ENCODE data around the gene FBXO24.
A peak's percentile ranks its signal among the peaks of the same experiment; 100 is the strongest.

FBXO24 gene

GRCh38 chr7:100591596-100591995 is 5.5 kb downstream of the FBXO24 start:
- DNase-seq (ENCODE audit: low read depth), result no peak

- no peak for DNase-seq (ENCODE audit: low read depth)
These were observed 9.1 kb downstream of the FBXO24 start for GRCh38 chr7:100595188-100595587.

GRCh38 chr7:100598425-100598824 is 12.3 kb downstream of the FBXO24 start:
- peak; percentile 40 for DNase-seq (ENCODE audit: low read depth)

GRCh38 chr7:100599911-100600729 is 14.0 kb downstream of the FBXO24 start:
- DNase-seq (ENCODE audit: low read depth), result no peak

GRCh38 chr7:100600730-100601038 is 14.6 kb downstream of the FBXO24 start:
- DNase-seq (ENCODE audit: low read depth), result no peak

GRCh38 chr7:100602889-100603725 is 17.0 kb downstream of the FBXO24 start:
- DNase-seq (ENCODE audit: low read depth), result peak; percentile 73

- DNase-seq (ENCODE audit: low read depth), result peak; percentile 60
These were observed 17.5 kb downstream of the FBXO24 start for GRCh38 chr7:100603726-100604027.

GRCh38 chr7:100604028-100604975 is 18.2 kb downstream of the FBXO24 start:
- peak; percentile 87 for DNase-seq (ENCODE audit: low read depth)

- DNase-seq (ENCODE audit: low read depth), result no peak
These were observed 19.1 kb downstream of the FBXO24 start for GRCh38 chr7:100604976-100605911.

- no peak for DNase-seq (ENCODE audit: low read depth)
These were observed 20.2 kb downstream of the FBXO24 start for GRCh38 chr7:100606313-100606712.

- DNase-seq (ENCODE audit: low read depth), result peak; percentile 70
These were observed 21.0 kb downstream of the FBXO24 start for GRCh38 chr7:100607111-100607510.

- no peak for DNase-seq (ENCODE audit: low read depth)
These were observed 23.8 kb downstream of the FBXO24 start for GRCh38 chr7:100609958-100610357.

GRCh38 chr7:100611983-100612729 is 26.0 kb downstream of the FBXO24 start, which contains the start of gene MOSPD3:
MOSPD3 (plus strand) TSS chr7:100612540; CDS start chr7:100612792, 252 bp downstream.
- peak; percentile 99 for DNase-seq (ENCODE audit: low read depth)

GRCh38 chr7:100612730-100613390 is 26.7 kb downstream of the FBXO24 start:
- peak; percentile 15 for DNase-seq (ENCODE audit: low read depth)

- DNase-seq (ENCODE audit: low read depth), result no peak
These were observed 27.5 kb downstream of the FBXO24 start for GRCh38 chr7:100613412-100614175.

- peak; percentile 38 for DNase-seq (ENCODE audit: low read depth)
These were observed 28.3 kb downstream of the FBXO24 start for GRCh38 chr7:100614308-100614861.

GRCh38 chr7:100620239-100620638 is 34.1 kb downstream of the FBXO24 start:
- DNase-seq (ENCODE audit: low read depth), result no peak

- no peak for DNase-seq (ENCODE audit: low read depth)
These were observed 34.7 kb downstream of the FBXO24 start for GRCh38 chr7:100620804-100621203.

GRCh38 chr7:100621554-100621953 is 35.4 kb downstream of the FBXO24 start:
- no peak for DNase-seq (ENCODE audit: low read depth)

Data from ELR (cell line).